Thyroid gland (tissue), 4 donors: ENCODE results near the gene KCNS3.

Source experiments
- POLR2A ChIP-seq, 2 donors: fragments of 450-650 bp; IDR thresholded peaks; one replicate each; pipeline ENCODE4 v1.6.1; 2017; ENCODE audit warnings: antibody characterized with exemption in 2 of 2, mild to moderate bottlenecking in 2 of 2, moderate library complexity in 1 of 2
- TF ChIP-seq, protein P1 (sequence below), 6 experiments: fragments of 200-600 bp in 3 of 6; fragments of 450-650 bp in 3 of 6; sonication (generic) in 3 of 6; IDR thresholded peaks; one replicate each; pipeline ENCODE4 v1.5.1; 2016 to 2019; ENCODE audit warnings: antibody characterized with exemption in 6 of 6, mild to moderate bottlenecking in 2 of 6, inconsistent platforms in 1 of 6, moderate library complexity in 1 of 6

DNA sequence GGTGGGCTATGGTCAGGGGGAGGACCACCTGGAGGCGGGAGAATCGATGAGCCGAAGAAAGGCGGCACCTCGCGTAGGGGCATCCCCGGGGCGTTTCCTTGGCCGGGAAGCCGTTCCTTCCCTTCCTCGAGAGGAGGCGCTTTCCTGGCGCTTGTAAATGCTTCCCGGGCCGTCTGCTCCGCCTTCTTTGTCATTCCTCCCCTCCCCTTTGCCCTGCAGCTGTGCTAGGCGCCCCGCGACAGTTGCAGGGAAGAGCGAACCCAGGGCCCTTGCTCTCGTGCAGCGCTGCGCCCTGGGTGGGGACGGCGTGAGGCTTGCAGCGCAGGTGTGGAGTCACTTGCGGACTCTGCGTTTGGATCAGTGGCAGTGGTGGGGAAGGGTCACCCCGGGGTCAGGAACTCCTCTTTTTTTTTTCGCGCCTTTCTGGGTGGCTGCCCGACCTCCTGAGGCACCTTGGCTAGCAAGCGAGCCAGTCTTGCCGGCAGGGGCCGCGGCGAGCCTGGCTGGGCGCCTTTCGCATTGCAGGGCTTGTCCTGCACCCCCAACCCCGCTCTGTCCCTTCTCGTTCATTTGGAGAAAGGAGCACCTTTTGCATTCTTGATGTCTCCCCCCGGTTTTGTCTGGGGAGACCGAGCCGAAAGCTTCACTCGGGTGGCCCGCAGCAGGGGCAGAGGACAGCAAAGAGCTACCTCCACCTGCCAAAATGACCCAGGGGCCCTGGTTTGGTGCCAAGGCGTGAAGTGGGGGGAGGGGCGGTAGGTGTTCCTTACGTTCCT lies 858 bp downstream of the KCNS3 start:
- TF ChIP-seq, protein P1, sequence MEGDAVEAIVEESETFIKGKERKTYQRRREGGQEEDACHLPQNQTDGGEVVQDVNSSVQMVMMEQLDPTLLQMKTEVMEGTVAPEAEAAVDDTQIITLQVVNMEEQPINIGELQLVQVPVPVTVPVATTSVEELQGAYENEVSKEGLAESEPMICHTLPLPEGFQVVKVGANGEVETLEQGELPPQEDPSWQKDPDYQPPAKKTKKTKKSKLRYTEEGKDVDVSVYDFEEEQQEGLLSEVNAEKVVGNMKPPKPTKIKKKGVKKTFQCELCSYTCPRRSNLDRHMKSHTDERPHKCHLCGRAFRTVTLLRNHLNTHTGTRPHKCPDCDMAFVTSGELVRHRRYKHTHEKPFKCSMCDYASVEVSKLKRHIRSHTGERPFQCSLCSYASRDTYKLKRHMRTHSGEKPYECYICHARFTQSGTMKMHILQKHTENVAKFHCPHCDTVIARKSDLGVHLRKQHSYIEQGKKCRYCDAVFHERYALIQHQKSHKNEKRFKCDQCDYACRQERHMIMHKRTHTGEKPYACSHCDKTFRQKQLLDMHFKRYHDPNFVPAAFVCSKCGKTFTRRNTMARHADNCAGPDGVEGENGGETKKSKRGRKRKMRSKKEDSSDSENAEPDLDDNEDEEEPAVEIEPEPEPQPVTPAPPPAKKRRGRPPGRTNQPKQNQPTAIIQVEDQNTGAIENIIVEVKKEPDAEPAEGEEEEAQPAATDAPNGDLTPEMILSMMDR (IDR thresholded peaks at IDR 0.05): peak in 1 of 6 experiments; percentile 19
- no peak for TF ChIP-seq POLR2A (IDR thresholded peaks at IDR 0.05)
